Stimulated activated CD8-positive, alpha-beta memory T cell treated with anti-CD3 and anti-CD28 coated beads, Interleukin-7, amount 100 ng/mL, for 1 hour (primary cell): Measurements from ENCODE around the gene EIF2A.
A peak's percentile ranks its signal among the peaks of the same experiment; 100 is the strongest.

Source experiments
- DNase-seq, 2 donors: peaks; one replicate each; pipeline ENCODE4 v3.0.0-alpha.2; 2020; ENCODE audit warnings: low read depth in 2 of 2

The EIF2A gene

GRCh38 chr3:150543128-150543527 is 3.5 kb upstream of the EIF2A start:
- DNase-seq, result no peak

- DNase-seq, result no peak
Measured at GRCh38 chr3:150543531-150543930, 3.1 kb upstream of the EIF2A start.

DNA sequence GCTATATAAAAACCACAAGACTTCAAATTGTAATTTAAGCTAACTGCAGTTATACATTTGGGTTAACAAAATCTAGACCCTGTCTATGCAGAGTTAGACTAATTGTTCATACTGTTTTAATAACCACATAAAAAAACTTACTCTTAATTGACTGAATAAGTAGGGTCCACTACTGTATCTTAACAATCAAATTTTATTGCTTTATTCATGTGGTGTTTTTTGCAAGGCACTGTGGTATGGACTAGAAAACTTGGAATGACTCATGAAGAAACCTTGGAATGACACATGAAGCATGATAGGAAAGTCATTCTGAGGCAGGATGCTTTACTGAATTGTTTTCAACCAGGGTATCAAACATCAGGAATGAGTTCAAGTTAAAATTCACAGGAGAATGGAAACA is 2.5 kb upstream of the EIF2A start:
- no peak for DNase-seq

- DNase-seq, result no peak
Measured at GRCh38 chr3:150544726-150545125, 1.9 kb upstream of the EIF2A start.

DNA sequence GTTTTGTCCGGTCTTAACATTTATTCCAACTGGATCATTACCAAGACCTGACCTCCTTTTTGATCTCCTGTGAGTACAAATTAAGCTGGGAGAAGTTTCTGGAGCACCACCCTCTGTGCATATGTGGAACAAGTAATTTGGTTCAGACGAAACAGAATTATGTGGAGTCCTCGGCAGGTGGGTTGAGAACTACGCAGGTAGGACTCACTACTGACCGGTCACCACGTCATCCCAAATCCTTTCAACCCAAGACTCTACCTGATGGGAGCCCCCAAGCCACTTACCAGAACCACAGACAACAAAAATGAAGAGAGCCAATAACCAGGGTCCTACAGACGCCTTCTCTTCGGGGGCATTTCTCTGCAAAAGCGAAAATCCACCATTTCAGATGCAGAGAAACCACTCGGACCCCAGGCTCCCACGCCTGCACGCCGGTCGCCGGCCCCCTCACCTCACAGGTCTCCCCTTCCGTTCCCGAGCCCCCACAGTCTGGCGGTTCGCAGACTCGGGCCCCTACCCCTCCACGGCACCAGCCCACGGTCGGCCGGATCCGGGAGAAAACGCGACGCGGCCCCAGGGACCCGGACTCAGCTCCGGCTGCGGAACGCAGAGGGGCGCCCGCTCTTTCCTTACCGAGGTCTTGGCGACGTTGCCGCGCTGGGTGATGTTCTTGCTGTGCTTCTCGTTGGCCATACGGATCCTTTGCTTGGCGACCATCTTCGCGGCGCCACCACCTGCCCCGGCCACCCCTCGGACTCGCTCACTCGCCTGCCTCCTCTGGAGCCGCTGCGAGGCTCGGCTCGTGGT is 965 bp upstream of the EIF2A start:
- peak; percentile 18 to 19 for DNase-seq

- DNase-seq, result no peak
Measured at GRCh38 chr3:150547045-150547741, 606 bp downstream of the EIF2A start.

DNA sequence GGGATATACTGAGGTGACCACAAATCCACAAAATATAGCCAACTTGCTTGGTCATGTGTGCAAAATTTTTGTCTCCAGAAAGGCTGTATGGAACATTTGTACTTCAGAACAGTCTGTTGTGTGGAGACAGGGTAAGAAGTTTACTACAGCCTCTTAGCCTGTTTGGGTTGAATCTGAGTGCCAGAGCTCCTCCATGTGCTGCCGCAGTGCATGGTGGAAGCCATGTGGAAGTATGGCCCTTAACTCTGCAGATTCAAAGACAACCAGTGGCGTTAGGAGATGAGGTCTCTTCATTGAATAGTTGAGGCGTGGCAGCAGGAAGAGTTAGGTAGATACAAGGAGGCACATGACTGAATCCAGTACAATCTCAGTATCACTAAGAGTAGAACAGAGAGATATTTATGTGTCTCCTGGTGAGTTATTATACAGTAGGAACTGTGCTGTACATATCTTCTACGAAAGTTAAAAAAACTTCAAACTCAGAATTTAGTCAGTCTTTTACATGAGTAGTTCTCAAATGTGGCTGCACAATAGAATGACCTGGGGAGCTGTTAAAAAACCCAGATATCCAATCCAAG is 9.4 kb downstream of the EIF2A start:
- DNase-seq, result no peak

GRCh38 chr3:150556792-150557191 is 10.2 kb downstream of the EIF2A start:
- DNase-seq, result no peak

- DNase-seq, result no peak
Measured at GRCh38 chr3:150557725-150558124, 11.1 kb downstream of the EIF2A start.

DNA sequence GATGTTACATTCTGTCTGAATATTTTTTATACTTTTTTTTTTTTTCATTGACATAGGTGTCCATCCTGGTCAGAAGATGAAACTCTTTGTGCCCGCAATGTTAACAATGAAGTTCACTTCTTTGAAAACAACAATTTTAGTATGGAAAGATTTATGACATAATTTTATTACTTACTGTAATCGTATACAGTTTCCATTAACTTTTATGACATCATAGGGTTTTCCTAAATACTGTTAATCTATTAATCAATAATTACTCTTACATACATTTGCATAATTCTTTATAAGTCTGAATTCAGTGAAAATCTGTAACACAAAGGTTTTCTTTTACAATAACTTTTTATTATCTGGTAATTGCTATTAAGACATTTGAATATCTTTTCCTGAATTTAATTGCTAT is 17.7 kb downstream of the EIF2A start:
- no peak for DNase-seq

DNA sequence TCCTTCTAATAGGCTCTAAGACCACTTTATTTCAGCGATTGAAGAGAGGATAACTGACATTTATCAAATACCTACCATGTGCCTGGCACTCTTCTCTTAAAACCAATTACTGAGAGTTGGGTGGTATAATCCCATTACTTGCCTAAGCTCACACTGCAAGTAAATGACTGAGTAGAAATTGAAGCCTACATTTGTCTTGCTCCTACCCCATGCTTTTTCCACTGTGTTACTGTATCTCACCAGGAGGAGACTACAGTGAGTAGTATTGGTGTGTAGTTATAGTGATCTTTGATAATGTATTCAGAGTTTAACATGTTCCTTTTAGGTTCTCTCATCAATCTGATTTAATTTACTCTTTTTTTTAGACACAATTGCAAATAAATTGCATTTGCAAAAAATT is 20.7 kb downstream of the EIF2A start:
- DNase-seq, result no peak

- DNase-seq, result no peak
Measured at GRCh38 chr3:150577855-150578254, 31.3 kb downstream of the EIF2A start.

GRCh38 chr3:150581174-150581573 is 34.6 kb downstream of the EIF2A start:
- no peak for DNase-seq

DNA sequence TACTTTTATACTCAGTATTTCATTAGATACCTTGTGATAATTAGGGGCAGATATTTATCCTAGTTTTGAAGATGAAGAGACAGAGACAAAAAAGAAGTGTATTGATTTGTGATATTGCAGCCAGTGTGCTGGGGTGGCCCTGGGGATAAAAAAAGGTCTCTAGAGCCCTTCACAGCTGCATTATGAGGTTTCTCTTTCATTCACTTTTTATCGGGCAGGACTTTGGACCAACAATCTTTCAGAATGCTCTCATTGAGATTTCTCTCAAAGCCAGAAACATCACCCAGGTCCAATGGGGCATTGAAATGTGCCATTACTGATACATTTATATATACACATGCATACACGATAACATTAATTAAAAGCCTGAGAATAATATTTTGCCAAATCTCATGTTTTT is 36.0 kb downstream of the EIF2A start:
- DNase-seq, result no peak

- no peak for DNase-seq
Measured at GRCh38 chr3:150583028-150583427, 36.4 kb downstream of the EIF2A start.

GRCh38 chr3:150588027-150588830 is 41.6 kb downstream of the EIF2A start:
- DNase-seq, result no peak

- DNase-seq, result no peak
Measured at GRCh38 chr3:150589759-150590158, 43.2 kb downstream of the EIF2A start.

GRCh38 chr3:150594150-150594549 is 47.6 kb downstream of the EIF2A start:
- no peak for DNase-seq

GRCh38 chr3:150597646-150598045 is 51.1 kb downstream of the EIF2A start:
- no peak for DNase-seq

GRCh38 chr3:150599611-150600297 is 53.2 kb downstream of the EIF2A start:
- no peak for DNase-seq
